ENCODE results near the gene MIGA2. TPM values are rescaled to one million over a fixed set of nuclear protein-coding genes. Genes with fewer than 3 reads are reported as not detected.

The MIGA2 gene
- total and polyA plus RNA-seq, 2 donors (not counting 1 experiment from before 2014, with no cell fraction given): 62.1 to 78.1 TPM

DNA sequence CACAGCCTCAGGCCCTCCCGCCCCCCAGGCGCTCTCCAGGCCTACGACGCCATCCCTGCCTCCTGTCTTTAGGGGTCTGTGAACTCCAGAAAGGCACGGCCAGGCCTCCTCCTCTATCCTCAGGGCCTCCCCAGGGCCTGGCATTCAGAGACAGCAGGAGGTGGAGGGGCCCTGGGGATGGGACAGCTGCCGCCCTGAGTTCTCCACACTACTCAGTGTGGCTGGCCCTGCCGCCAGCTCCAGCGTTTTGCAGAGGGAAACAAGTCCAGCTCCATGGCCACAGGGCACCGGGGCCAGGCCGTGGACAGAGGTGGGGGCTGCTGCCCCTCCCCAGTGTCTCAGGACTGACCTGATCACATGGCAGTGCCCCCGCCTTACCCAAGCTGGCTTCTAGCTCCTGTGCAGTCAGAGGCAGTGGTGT lies 24.7 kb upstream of the MIGA2 start:
- no peak overlapping the region for H3K4me2 ChIP-seq (replicated peaks; ENCODE audit: low read depth, low read length, poor library complexity, severe bottlenecking)
- H3K27me3 Mint-ChIP-seq: no peaks in the 10 kb centered on the region
- H3K27ac ChIP-seq (ENCODE audit: low read length in 2 of 2): no peak overlapping the region
- TF ChIP-seq, protein P1, sequence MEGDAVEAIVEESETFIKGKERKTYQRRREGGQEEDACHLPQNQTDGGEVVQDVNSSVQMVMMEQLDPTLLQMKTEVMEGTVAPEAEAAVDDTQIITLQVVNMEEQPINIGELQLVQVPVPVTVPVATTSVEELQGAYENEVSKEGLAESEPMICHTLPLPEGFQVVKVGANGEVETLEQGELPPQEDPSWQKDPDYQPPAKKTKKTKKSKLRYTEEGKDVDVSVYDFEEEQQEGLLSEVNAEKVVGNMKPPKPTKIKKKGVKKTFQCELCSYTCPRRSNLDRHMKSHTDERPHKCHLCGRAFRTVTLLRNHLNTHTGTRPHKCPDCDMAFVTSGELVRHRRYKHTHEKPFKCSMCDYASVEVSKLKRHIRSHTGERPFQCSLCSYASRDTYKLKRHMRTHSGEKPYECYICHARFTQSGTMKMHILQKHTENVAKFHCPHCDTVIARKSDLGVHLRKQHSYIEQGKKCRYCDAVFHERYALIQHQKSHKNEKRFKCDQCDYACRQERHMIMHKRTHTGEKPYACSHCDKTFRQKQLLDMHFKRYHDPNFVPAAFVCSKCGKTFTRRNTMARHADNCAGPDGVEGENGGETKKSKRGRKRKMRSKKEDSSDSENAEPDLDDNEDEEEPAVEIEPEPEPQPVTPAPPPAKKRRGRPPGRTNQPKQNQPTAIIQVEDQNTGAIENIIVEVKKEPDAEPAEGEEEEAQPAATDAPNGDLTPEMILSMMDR (IDR thresholded peaks at IDR 0.05): no peak
- no peak for TF ChIP-seq EZH2 (IDR thresholded peaks at IDR 0.05; ENCODE audit: borderline replicate concordance, insufficient read depth, low read depth, low read length, poor library complexity, severe bottlenecking)
- peaks cover 0 to 61% of the 10 kb centered on the region in 2 experiments for H3K36me3 ChIP-seq (replicated peaks in 1 of 2; ENCODE audit: control extremely low read depth in 1 of 2, control insufficient read depth in 1 of 2, extremely low read depth in 1 of 2, insufficient read depth in 2 of 2, low read length in 1 of 2)
- H3K27ac Mint-ChIP-seq: no peak overlapping the region
- H3K4me3 ChIP-seq (ENCODE audit: control extremely low read depth in 1 of 5, extremely low read depth in 1 of 5, insufficient read depth in 1 of 5, low read depth in 2 of 5, low read length in 4 of 5): no peak overlapping the region
- H4K20me1 ChIP-seq (ENCODE audit: control insufficient read depth, insufficient read depth, low read length, poor library complexity, severe bottlenecking): no peaks in the 10 kb centered on the region
- no peak overlapping the region for H3K9ac ChIP-seq (ENCODE audit: low read length)
- H3K4me1 ChIP-seq (ENCODE audit: control insufficient read depth in 2 of 2, insufficient read depth in 2 of 2, low read length in 2 of 2): no peaks in the 10 kb centered on the region
- WGBS (ENCODE audit: insufficient coverage): 99% methylated on average over 9 of the region's 11 CpGs
- no peak overlapping the region for H3K4me3 Mint-ChIP-seq
- ATAC-seq (ENCODE audit: low read depth): no peak
- H3K27me3 ChIP-seq (replicated peaks in 1 of 4; ENCODE audit: control extremely low read depth in 1 of 4, control insufficient read depth in 3 of 4, insufficient read depth in 4 of 4, low read length in 3 of 4): no peaks in the 10 kb centered on the region
- CTCF ChIA-PET: no interaction called here
- intact Hi-C loops (cut with micrococcal nuclease): no loop called here
- DNase-seq: no peak
- H3K4me1 Mint-ChIP-seq: no peaks in the 10 kb centered on the region
- peaks cover 7% of the 10 kb centered on the region for H3K79me2 ChIP-seq (ENCODE audit: control insufficient read depth, insufficient read depth, low read length)
- no peak overlapping the region for H2AFZ ChIP-seq (ENCODE audit: insufficient read depth, low read depth, low read length, poor library complexity, severe bottlenecking)
- H3K9me3 Mint-ChIP-seq (ENCODE audit: insufficient read depth): no peaks in the 10 kb centered on the region
- POLR2A ChIA-PET: no interaction called here
- H3K9me3 ChIP-seq (ENCODE audit: control extremely low read depth in 1 of 3, control insufficient read depth in 2 of 3, insufficient read depth in 1 of 3, low read length in 2 of 3): no peaks in the 10 kb centered on the region

DNA sequence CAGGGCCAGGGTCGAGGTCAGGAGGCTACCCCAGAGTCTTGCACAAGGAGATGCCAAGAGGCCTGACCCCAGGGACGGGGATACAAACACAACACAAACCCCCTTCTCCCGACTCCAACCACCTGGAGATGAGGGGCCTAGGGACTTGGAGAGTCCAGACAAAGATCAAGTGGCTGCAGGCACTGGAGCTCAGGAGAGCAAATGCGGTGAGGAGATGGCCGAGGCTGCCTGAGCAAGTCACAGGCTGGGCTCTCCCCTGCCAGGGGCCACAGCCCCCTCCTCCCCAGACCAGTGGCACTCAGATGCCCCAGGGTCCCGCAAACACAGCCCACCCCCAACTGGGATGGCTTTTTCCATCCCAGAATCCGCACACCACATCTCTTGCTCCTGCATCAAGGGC lies 24.1 kb upstream of the MIGA2 start:
- ATAC-seq (ENCODE audit: low read depth) (no peak), DNase-seq (no peak)
- Mint-ChIP-seq H3K27me3 (no peaks in the 10 kb centered on the region), H3K4me3 (no peak overlapping the region), H3K4me1 (no peaks in the 10 kb centered on the region), H3K9me3 (ENCODE audit: insufficient read depth) (no peaks in the 10 kb centered on the region), H3K27ac (no peak overlapping the region)
- no peak overlapping the region for H3K4me3 ChIP-seq (ENCODE audit: control extremely low read depth in 1 of 5, extremely low read depth in 1 of 5, insufficient read depth in 1 of 5, low read depth in 2 of 5, low read length in 4 of 5)
- ChIA-PET POLR2A (no interaction called here), CTCF (no interaction called here)
- H3K4me1 ChIP-seq (ENCODE audit: control insufficient read depth in 2 of 2, insufficient read depth in 2 of 2, low read length in 2 of 2): no peaks in the 10 kb centered on the region
- peaks cover 0 to 59% of the 10 kb centered on the region in 2 experiments for H3K36me3 ChIP-seq (replicated peaks in 1 of 2; ENCODE audit: control extremely low read depth in 1 of 2, control insufficient read depth in 1 of 2, extremely low read depth in 1 of 2, insufficient read depth in 2 of 2, low read length in 1 of 2)
- peaks cover 7% of the 10 kb centered on the region for H3K79me2 ChIP-seq (ENCODE audit: control insufficient read depth, insufficient read depth, low read length)
- H3K4me2 ChIP-seq (replicated peaks; ENCODE audit: low read depth, low read length, poor library complexity, severe bottlenecking): no peak overlapping the region
- intact Hi-C loops (cut with micrococcal nuclease): no loop called here
- no peak overlapping the region for H2AFZ ChIP-seq (ENCODE audit: insufficient read depth, low read depth, low read length, poor library complexity, severe bottlenecking)
- TF ChIP-seq EZH2 (IDR thresholded peaks at IDR 0.05; ENCODE audit: borderline replicate concordance, insufficient read depth, low read depth, low read length, poor library complexity, severe bottlenecking): no peak
- TF ChIP-seq, protein P1 (IDR thresholded peaks at IDR 0.05): no peak
- H3K9me3 ChIP-seq (ENCODE audit: control extremely low read depth in 1 of 3, control insufficient read depth in 2 of 3, insufficient read depth in 1 of 3, low read length in 2 of 3): no peaks in the 10 kb centered on the region
- H3K27ac ChIP-seq (ENCODE audit: low read length in 2 of 2): no peak overlapping the region
- no peak overlapping the region for H3K9ac ChIP-seq (ENCODE audit: low read length)
- 100% methylated on average over 6 of the region's 7 CpGs for WGBS (ENCODE audit: insufficient coverage)
- no peaks in the 10 kb centered on the region for H4K20me1 ChIP-seq (ENCODE audit: control insufficient read depth, insufficient read depth, low read length, poor library complexity, severe bottlenecking)
- H3K27me3 ChIP-seq (replicated peaks in 1 of 4; ENCODE audit: control extremely low read depth in 1 of 4, control insufficient read depth in 3 of 4, insufficient read depth in 4 of 4, low read length in 3 of 4): no peaks in the 10 kb centered on the region

Data from B cell (primary cell).